AG20443 (cell line): ENCODE results near the gene KLHL28.
"Not testable (repeated sequence)": the region's sequence is repeated elsewhere in the genome, so short reads cannot be mapped to it uniquely, and the experiment has no call there.

Source experiments
- DNase-seq: peaks from one replicate; pipeline ENCODE4 v3.0.0; 2012; ENCODE audit warnings: low spot score, mixed read lengths

KLHL28 gene

DNA sequence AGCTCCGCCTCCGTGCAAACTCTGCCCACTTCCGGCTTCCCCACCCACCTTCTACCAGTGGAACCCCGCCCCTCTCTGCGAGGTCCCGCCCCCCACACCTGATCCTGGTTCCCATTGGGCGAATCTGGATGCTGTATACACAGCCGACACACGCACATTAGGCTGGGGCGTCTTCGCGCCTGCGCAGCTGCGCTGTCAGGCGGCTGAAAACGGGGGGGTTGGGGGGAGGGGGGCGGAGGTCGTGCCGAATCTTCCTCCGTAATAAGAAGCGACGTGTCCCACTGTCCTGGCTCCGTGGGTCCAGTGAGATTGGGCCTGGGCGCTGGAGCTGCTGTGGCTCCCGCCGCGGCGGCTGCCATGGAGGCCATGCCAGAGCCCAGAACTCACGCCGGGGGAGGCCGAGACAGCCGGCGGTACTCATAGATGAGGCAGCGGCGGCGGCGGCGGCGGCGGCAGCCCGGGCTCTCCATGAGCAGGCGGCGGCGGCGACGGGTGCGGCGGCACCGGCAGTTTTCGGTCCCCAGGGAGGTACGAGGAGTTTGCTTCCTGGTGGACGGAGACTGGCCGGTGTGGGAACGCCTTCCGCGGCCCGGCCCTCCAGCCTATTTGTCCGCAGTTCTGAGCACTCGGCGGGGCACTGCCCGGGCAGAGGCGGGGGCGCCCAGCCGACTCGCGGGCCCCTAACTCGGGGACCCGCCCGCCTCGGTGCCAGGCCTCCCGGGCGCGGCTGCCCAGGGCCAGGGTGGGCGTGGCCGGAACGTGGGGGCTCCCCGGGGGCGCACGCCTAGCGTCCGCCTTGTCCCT, 64.5 kb downstream of the KLHL28 start:
- peak; percentile 97 for DNase-seq

DNA sequence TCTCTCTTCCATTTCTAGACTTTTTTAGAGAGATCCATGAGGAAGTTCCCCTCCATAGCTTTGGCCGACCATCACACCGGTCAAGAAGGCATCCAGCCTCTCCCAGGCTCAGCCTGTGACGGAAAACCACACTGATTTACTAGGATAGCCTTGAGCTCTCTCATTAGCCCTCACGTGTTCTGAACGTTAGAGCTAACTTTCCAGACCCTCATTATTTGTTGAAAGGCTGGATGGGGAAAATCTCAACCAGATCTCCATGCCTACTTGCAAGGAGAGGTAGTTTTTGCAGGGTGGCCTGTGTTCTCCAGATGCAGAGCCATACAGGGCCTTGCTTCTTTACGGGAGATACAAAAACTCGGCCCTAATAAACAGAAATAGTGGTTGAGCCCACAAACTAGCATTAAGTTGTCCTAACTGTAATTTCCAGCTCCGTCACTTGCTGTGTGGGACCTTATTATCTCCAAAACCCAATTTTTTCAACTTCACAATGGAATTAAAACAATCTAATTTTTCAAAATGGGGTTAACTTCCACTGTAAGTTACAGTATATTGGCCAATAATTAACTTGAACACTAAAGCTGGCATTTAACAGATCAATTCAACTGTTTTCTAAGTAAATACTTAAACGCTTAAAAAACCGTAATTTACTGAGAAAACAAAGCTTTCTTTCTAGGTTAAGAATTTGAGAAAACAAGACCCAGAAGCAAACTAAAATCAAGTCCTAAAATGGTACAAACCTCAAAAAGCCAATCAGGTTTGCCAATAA, 65.3 kb downstream of the KLHL28 start:
- no peak for DNase-seq

DNA sequence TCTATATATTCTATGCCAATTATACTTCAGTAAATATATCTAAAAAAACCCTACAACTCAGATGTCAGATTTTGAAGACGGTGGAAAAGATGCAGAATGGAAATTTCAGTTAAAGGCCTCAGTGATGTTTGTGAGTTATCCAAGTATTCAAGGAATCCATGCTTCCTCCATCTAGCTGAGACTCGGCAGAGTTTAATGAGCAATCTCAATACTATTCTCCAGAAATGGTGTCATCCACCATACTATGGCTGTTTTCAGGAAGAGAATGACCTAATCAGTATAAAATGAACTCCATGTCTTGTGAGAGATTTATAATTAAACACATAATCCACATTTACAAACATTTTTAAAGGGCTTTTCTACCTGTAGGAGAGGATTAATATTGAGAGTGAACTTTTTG, 66.0 kb downstream of the KLHL28 start:
- peak; percentile 79 for DNase-seq

DNA sequence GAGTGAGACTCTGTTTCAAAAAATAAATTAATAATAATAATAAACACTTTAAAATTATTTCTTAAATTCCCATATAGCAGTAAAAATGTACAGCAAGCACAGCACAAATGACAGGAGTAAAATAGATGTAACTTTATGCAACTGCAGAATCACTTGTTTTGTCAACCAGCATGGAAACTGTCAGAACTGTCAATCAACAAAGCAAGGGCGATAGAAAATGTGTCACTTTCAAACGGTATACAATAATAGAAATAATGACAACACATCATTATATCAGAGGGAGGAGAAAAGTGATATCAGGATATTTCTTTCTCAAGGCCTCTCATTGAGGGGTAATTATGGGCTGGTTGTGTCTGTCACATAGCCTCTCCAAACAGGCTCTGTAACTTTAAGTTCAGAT, 68.2 kb downstream of the KLHL28 start:
- no peak for DNase-seq

DNA sequence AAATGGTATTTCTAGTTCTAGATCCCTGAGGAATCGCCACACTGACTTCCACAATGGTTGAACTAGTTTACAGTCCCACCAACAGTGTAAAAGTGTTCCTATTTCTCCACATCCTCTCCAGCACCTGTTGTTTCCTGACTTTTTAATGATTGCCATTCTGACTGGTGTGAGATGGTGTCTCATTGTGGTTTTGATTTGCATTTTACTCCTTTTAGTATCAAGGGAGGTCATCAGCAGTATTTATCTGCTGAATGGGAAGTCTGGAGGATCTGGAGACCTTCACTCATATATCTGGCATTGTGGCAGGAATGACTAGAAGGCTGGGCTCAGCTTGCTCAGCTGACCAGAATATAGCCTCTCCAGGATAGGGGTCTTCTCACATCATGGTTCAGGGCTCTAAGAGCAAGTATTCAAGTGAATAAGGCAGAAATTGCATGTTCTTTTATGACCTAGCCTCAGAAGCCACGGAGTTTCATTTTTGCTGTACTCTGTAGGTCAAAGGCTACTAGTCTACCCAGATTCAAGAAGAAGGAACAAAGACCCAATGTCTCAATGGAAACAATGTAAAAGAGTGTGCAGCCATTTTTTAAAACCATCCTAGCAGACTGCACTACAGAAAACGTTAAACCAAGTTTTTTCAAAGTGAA, 69.9 kb downstream of the KLHL28 start:
- not testable (repeated sequence) for DNase-seq

DNA sequence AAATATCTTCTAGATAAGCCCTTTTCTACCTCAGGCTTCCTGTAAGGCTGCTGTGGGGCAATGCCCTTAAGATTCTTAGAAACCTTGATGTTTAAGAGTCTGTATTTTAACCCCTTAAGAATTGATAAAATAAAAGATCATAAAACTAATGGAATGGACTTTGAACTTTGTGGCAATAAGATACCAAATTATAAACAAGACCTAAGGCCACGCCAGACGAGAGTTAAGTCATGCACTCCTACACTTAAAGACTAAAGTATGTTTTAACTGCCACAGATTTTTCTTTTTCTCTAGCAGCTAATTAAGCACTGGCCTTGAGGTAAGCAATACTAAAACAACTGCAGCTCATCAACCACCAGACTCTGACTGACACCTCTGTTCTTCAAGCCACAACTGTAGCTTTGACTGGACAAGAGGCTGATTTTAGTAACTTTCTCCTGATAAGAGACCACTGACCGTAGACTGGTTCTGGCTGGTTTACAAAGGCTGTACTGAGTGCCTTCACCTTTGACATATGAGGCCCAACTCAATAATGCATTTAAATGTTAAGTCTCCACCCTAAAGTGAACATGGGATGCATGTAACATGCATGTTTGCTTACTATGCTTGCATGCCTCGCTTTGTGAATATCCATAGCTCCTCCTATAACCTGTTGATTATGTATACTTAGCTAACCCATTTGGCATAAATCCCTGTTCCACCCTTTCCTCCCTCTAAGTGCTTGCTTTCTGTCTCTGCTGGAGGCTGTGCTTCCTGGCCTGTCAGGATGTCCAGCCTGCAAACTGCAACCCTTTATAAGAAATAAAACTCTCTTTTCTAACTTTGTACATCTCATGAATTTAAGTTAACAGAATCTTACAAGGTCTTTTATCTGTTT, 71.9 kb downstream of the KLHL28 start:
- DNase-seq: no peak

DNA sequence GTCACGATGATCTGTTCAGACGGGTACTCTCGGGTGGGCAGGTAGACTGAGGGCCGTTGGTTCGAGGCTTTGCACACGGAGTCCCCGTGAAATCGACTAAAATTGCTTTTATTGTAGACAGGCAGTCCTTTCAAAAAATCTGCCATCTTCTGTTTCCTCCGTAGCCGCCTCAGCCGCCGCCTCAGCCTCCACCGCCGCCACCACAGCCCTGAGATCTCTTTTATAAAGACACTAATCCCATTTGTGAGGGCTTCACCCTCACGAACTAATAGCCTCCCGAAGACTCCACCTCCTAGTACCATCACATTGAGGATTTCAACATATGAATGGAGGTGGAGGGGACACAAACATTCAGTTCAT, 74.2 kb downstream of the KLHL28 start:
- no peak for DNase-seq

DNA sequence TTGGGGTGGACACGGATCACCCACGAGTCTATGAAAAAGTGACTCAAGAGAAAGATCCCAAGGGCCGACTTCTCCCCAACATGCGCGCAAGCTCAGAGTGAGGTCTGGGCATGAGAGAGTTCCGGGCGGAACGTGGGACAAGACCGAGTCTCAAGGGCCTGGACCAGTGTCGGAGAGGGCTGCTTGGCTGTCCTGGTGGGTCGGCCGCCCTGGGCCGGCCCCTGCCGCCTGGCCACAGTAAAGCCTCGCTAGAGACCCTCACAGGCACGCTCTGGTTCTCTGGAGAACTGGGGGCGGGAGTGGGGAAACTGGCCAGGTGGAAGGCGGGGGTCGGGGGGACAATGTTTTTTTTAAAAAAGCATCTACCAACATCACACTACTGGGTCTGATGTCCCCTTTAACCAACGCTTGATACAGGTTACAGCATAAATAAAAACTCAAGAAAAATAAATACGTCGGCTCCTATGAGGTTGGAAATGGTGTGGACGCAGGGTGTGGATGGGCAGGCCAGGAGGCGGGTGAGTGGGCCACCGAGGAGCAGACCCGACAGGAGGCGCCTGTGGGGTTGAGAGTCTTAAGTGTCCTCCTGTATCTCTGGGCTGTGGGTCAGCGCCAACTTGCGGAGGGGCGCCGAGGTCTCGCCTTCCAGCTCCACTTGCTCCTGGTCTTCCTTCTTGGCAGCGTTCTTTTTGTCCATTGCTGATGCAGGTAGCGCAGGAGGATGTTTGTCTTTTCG, 74.7 kb downstream of the KLHL28 start:
- DNase-seq: no peak

DNA sequence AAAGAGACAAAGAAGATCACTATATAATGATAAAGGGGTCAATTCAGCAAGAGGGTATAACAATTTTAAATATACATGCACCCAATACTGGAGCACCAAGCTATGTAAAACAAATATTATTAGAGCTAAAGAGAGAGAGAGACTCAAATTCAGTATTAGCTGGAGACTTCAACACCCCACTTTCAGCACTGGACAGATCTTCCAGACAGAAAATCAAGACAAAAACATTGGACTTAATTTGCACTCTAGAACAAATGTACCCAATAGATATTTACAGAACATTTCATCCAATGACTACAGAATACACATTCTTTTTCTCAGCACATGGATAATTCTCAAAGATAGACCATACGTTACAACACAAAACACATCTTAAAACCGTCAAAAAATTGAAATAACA, 81.0 kb downstream of the KLHL28 start:
- no peak for DNase-seq
